BE2C (cell line): ENCODE results near the gene ZNF618.

Experiments used
- DNase-seq: peaks from one replicate; pipeline ENCODE4 v3.0.0-alpha.2; 2020
- H3K27me3 ChIP-seq: fragments of 250-450 bp; sonication (Bioruptor Pico); 2 replicates; pipeline ENCODE4 v1.5.1; 2020; ENCODE audit warnings: mild to moderate bottlenecking
- H3K36me3 ChIP-seq: fragments of 250-450 bp; sonication (Bioruptor Pico); 2 replicates; pipeline ENCODE4 v1.5.1; 2020; ENCODE audit warnings: mild to moderate bottlenecking
- H3K4me1 ChIP-seq: fragments of 250-450 bp; sonication (Bioruptor Pico); 2 replicates; pipeline ENCODE4 v1.5.1; 2020
- H3K4me3 ChIP-seq: 2 replicates; pipeline ENCODE4 v1.5.1; 2011; ENCODE audit warnings: low read depth, low read length
- H3K9me3 ChIP-seq: fragments of 250-450 bp; sonication (Bioruptor Pico); 2 replicates; pipeline ENCODE4 v1.5.1; 2020
- CTCF ChIP-seq: IDR thresholded peaks from 2 replicates; pipeline ENCODE4 v1.5.1; 2012; ENCODE audit warnings: mild to moderate bottlenecking, low read depth, low read length

The ZNF618 gene

GRCh38 chr9:114072184-114073140, 196.4 kb downstream of the ZNF618 start:
- Histone ChIP-seq H3K36me3 (no peaks in the 10 kb centered on the region), H3K9me3 (no peaks in the 10 kb centered on the region), H3K4me3 (no peak overlapping the region), H3K4me1 (no peaks in the 10 kb centered on the region), H3K27me3 (no peaks in the 10 kb centered on the region)
- TF ChIP-seq CTCF: peak; percentile 20; the same call in 1 of the 2 replicates
- DNase-seq: no peak

- Histone ChIP-seq H3K36me3 (no peaks in the 10 kb centered on the region), H3K27me3 (no peaks in the 10 kb centered on the region), H3K9me3 (no peaks in the 10 kb centered on the region), H3K4me3 (no peak overlapping the region), H3K4me1 (peaks cover 4% of the 10 kb centered on the region; the same call in 1 of the 2 replicates)
- no peak for DNase-seq
- no peak for TF ChIP-seq CTCF
Measured at GRCh38 chr9:114075602-114076001, 199.5 kb downstream of the ZNF618 start.

GRCh38 chr9:114076237-114077161, 200.4 kb downstream of the ZNF618 start:
- Histone ChIP-seq H3K4me1 (peaks cover 4% of the 10 kb centered on the region; the same call in 1 of the 2 replicates), H3K4me3 (no peak overlapping the region), H3K36me3 (no peaks in the 10 kb centered on the region), H3K9me3 (no peaks in the 10 kb centered on the region), H3K27me3 (no peaks in the 10 kb centered on the region)
- no peak for TF ChIP-seq CTCF
- no peak for DNase-seq

GRCh38 chr9:114077162-114077837, 201.2 kb downstream of the ZNF618 start:
- Histone ChIP-seq H3K36me3 (no peaks in the 10 kb centered on the region), H3K4me3 (no peak overlapping the region), H3K9me3 (no peaks in the 10 kb centered on the region), H3K27me3 (no peaks in the 10 kb centered on the region), H3K4me1 (peaks cover 4% of the 10 kb centered on the region; the same call in 1 of the 2 replicates)
- no peak for TF ChIP-seq CTCF
- DNase-seq: no peak

- DNase-seq: peak; percentile 82
- Histone ChIP-seq H3K4me3 (no peak within 1 kb of the TSS), H3K27me3 (no peaks in the 10 kb centered on the region), H3K4me1 (peaks cover 4% of the 10 kb centered on the region; the same call in 1 of the 2 replicates), H3K36me3 (no peaks in the 10 kb centered on the region), H3K9me3 (no peaks in the 10 kb centered on the region)
- no peak for TF ChIP-seq CTCF
Measured at GRCh38 chr9:114078021-114078780, 202.1 kb downstream of the ZNF618 start, which contains the start of gene AMBP. TSS of gene AMBP (minus strand) at chr9:114078300. CDS start at chr9:114078209, 91 bp downstream.
